OCI-LY7 (cell line): Measurements from ENCODE around the gene GALNT11. TPM values are rescaled to one million over a fixed set of nuclear protein-coding genes. Genes with fewer than 3 reads are reported as not detected.

Experiments
- BruUV-seq: library from RNA; stranded (reverse); fragments of 400-500 nt; replicated peaks from 2 replicates; lab custom pipeline; 2021; lab: Mats Ljungman, UMichigan
- CTCF ChIA-PET: fragments of 300-600 bp; sonication (Branson Sonifier 250); formaldehyde crosslinking; loops from one replicate; lab custom pipeline; 2022; ENCODE audit warnings: antibody characterized with exemption; ENCODE audit not compliant: unreplicated experiment; lab: Charles Lee
- POLR2A ChIA-PET: fragments of 300-600 bp; sonication (Branson Sonifier 250); formaldehyde crosslinking; loops from one replicate; lab custom pipeline; 2022; ENCODE audit warnings: antibody characterized with exemption; lab: Charles Lee
- DNase-seq: peaks from one replicate; pipeline ENCODE4 v3.0.0-alpha.2; 2015; ENCODE audit warnings: low spot score
- H2AFZ ChIP-seq: fragments of 200-600 bp; sonication (generic), shearing (Covaris generic); 2 replicates; pipeline ENCODE4 v1.6.1; 2014; ENCODE audit warnings: mild to moderate bottlenecking, antibody characterized with exemption, low read length, moderate library complexity
- H3K27ac ChIP-seq: fragments of 200-600 bp; sonication (generic); 2 replicates; pipeline ENCODE4 v1.5.1; 2014; ENCODE audit warnings: mixed run types, low read depth, mild to moderate bottlenecking, moderate library complexity, low read length, inconsistent platforms; ENCODE audit not compliant: poor library complexity, severe bottlenecking
- H3K36me3 ChIP-seq: fragments of 200-600 bp; sonication (generic); 2 replicates; pipeline ENCODE4 v1.6.1; 2014; ENCODE audit warnings: mild to moderate bottlenecking, antibody characterized with exemption, low read length, moderate library complexity, mixed read lengths; ENCODE audit not compliant: insufficient read depth
- H3K4me1 ChIP-seq: fragments of 200-600 bp; sonication (generic); 2 replicates; pipeline ENCODE4 v1.5.1; 2014; ENCODE audit warnings: mild to moderate bottlenecking, low read length; ENCODE audit not compliant: insufficient read depth, poor library complexity, severe bottlenecking
- H3K4me2 ChIP-seq: fragments of 200-600 bp; sonication (generic); 2 replicates; pipeline ENCODE4 v1.6.1; 2014; ENCODE audit warnings: mild to moderate bottlenecking, low read length
- H3K4me3 ChIP-seq: fragments of 200-600 bp; sonication (generic); 2 replicates; pipeline ENCODE4 v1.5.1; 2014; ENCODE audit warnings: mild to moderate bottlenecking, low read depth, low read length; ENCODE audit not compliant: poor library complexity, severe bottlenecking
- H3K79me2 ChIP-seq: fragments of 200-600 bp; sonication (generic); 2 replicates; pipeline ENCODE4 v1.6.1; 2016; ENCODE audit warnings: low read depth, mild to moderate bottlenecking, low read length, moderate library complexity, mixed read lengths; ENCODE audit not compliant: insufficient read depth
- H3K9me2 ChIP-seq: fragments of 200-600 bp; sonication (generic); 2 replicates; pipeline ENCODE4 v1.6.1; 2016; ENCODE audit warnings: mild to moderate bottlenecking, low read length, mixed read lengths; ENCODE audit not compliant: insufficient read depth
- H3K9me3 ChIP-seq: fragments of 200-600 bp; sonication (generic); 2 replicates; pipeline ENCODE4 v1.6.1; 2014; ENCODE audit warnings: mild to moderate bottlenecking, mixed run types, low read length, mixed read lengths
- H4K20me1 ChIP-seq: fragments of 200-600 bp; sonication (generic); 2 replicates; pipeline ENCODE4 v1.6.1; 2014; ENCODE audit warnings: mild to moderate bottlenecking, antibody characterized with exemption, low read length, moderate library complexity, mixed read lengths; ENCODE audit not compliant: insufficient read depth
- EZH2phosphoT487 ChIP-seq: fragments of 200-600 bp; sonication (generic); IDR thresholded peaks from 2 replicates; pipeline ENCODE4 v1.6.1; 2018; ENCODE audit warnings: low read depth, borderline replicate concordance, mild to moderate bottlenecking, mixed run types, antibody characterized with exemption, low read length, moderate library complexity, mixed read lengths
- intact Hi-C: fragments of 100-400 bp; cut with micrococcal nuclease; formaldehyde crosslinking; loops from one replicate; pipeline ENCODE4 v1.10.0; 2022; ENCODE audit not compliant: unreplicated experiment
- total RNA-seq, 2 experiments: library from RNA; depleted of rRNA in 1 of 2; stranded (reverse); fragments of >200 nt in 1 of 2; shearing (Covaris generic) in 1 of 2; gene quantifications; 2 replicates each; pipeline ENCODE4 v1.2.3, GENCODE V29; 2014 to 2022
- TF ChIP-seq, protein P1 (sequence below): fragments of 200-600 bp; sonication (generic); conservative IDR thresholded peaks from 2 replicates; pipeline ENCODE4 v1.5.1; 2014; ENCODE audit warnings: mild to moderate bottlenecking, antibody characterized with exemption, low read length, moderate library complexity, mixed read lengths

GALNT11 gene
- total RNA-seq, 2 experiments from 2014 or later: not detected

DNA sequence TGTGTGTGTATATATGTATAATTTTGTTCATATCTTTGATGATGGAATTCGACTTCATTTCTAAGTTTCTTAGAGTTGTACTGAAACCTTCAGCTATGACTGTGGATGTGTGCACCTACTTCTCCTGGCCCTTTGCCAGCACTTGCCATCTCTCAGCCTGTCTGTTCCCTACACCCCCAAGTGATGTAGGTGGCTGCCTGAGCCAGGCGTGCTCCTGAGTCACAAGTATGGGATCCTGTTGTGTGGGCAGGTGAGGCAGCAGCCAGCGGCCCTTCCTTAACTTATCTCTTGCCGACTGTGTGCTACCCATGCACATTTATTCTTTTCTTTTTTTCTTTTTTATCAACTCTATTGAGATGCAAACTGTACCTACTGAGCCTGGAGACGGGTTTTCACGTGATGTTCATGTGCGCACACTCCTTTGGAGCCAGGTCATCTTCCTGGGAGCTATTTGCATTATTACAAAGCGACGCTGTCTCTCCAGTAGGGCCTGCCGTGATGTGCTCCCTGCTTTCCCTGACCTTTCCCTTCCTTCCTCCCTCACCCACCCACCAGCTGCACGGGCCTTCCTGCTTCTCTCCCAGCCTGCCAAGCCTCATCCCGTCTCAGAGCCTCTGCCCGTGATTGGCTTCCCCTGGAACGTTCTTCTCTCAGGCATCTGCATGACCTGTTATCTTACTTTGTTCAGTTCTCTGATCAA is 31.3 kb upstream of the GALNT11 start:
- Histone ChIP-seq H4K20me1 (no peaks in the 10 kb centered on the region), H3K79me2 (no peaks in the 10 kb centered on the region), H3K4me1 (no peaks in the 10 kb centered on the region), H2AFZ (no peak overlapping the region), H3K36me3 (no peaks in the 10 kb centered on the region), H3K9me3 (no peaks in the 10 kb centered on the region), H3K4me2 (no peak overlapping the region), H3K9me2 (no peaks in the 10 kb centered on the region), H3K4me3 (no peak overlapping the region), H3K27ac (no peak overlapping the region)
- POLR2A ChIA-PET: no interaction called here
- CTCF ChIA-PET: no interaction called here
- TF ChIP-seq EZH2phosphoT487: no peak
- TF ChIP-seq, protein P1, sequence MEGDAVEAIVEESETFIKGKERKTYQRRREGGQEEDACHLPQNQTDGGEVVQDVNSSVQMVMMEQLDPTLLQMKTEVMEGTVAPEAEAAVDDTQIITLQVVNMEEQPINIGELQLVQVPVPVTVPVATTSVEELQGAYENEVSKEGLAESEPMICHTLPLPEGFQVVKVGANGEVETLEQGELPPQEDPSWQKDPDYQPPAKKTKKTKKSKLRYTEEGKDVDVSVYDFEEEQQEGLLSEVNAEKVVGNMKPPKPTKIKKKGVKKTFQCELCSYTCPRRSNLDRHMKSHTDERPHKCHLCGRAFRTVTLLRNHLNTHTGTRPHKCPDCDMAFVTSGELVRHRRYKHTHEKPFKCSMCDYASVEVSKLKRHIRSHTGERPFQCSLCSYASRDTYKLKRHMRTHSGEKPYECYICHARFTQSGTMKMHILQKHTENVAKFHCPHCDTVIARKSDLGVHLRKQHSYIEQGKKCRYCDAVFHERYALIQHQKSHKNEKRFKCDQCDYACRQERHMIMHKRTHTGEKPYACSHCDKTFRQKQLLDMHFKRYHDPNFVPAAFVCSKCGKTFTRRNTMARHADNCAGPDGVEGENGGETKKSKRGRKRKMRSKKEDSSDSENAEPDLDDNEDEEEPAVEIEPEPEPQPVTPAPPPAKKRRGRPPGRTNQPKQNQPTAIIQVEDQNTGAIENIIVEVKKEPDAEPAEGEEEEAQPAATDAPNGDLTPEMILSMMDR: no peak
- DNase-seq: no peak
- intact Hi-C loops: no loop called here
- no TSS peak for BruUV-seq

DNA sequence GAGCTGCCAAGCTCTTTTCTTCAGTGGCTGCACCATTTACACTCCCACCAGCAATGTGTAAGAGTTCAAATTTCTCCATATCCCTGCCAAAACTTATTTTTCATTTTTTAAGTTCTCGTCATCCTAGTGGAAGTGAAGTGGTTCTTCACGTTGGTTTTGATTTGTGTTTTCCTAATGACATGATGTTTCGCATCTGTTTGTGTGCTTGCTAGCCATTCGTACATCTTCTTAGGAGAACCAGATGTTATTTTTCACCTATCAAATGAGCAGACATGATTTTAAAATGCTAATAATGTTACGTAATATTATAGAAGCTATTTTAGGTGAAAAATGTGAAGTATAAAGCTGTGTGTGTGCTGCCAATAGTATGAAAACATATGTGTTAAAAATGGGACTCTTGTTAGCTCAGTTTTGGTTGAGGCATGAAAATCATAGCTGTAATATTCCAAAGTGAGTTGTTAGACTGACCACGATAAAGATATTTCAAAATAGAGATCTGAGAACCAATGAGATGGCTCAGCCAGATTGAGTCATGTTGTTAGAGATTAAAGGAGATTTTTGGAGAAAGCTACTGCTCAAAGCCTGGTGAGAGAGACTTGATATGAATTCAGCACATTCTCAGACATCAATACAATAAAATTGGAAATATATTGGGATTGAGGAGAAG is 25.9 kb upstream of the GALNT11 start:
- Histone ChIP-seq H3K36me3 (no peaks in the 10 kb centered on the region), H3K9me3 (no peaks in the 10 kb centered on the region), H3K4me1 (no peaks in the 10 kb centered on the region), H3K27ac (no peak overlapping the region), H3K9me2 (no peaks in the 10 kb centered on the region), H3K79me2 (no peaks in the 10 kb centered on the region), H3K4me3 (no peak overlapping the region), H2AFZ (no peak overlapping the region), H3K4me2 (no peak overlapping the region), H4K20me1 (no peaks in the 10 kb centered on the region)
- TF ChIP-seq EZH2phosphoT487: no peak
- TF ChIP-seq, protein P1: no peak
- ChIA-PET POLR2A (interaction anchor here (0.7 to 1.1 kb wide), 2 partner anchors 49 to 628 kb away, joined by 3 read pairs; no protein-coding TSS in a partner anchor), CTCF (no interaction called here)
- intact Hi-C loops: no loop called here
- no TSS peak for BruUV-seq
- no peak for DNase-seq

DNA sequence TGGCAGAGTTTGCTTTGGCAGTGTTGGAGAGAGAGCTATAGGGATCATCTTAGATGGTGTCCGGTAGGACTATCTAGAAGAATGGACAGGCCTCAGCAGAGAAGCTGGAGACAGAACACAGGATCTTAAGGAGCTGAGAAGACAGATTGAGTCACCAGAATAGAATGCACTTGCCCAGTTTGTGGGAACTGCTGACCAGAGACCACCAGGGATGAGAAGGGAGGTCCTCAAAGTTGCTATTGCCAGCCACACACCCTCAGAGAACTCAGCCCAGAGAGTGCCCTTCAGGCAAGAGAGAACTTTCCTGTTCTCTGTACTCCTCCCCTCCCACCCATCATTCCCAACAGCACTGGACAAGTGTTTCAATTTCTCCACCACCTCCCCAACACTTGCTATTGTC is 25.3 kb upstream of the GALNT11 start:
- no peaks in the 10 kb centered on the region for H3K79me2 ChIP-seq
- CTCF ChIA-PET: no interaction called here
- no peak overlapping the region for H3K4me3 ChIP-seq
- POLR2A ChIA-PET: interaction anchor here (1.1 kb wide), 1 partner anchor 48 kb away, joined by 3 read pairs; no protein-coding TSS in a partner anchor
- no peaks in the 10 kb centered on the region for H4K20me1 ChIP-seq
- no peaks in the 10 kb centered on the region for H3K4me1 ChIP-seq
- intact Hi-C loops: no loop called here
- TF ChIP-seq, protein P1: no peak
- TF ChIP-seq EZH2phosphoT487: no peak
- H3K9me2 ChIP-seq: no peaks in the 10 kb centered on the region
- H3K9me3 ChIP-seq: no peaks in the 10 kb centered on the region
- no peaks in the 10 kb centered on the region for H3K36me3 ChIP-seq
- no peak for DNase-seq
- H3K27ac ChIP-seq: no peak overlapping the region
- H3K4me2 ChIP-seq: no peak overlapping the region
- no peak overlapping the region for H2AFZ ChIP-seq
- no TSS peak for BruUV-seq
